Measurements from ENCODE around the gene SLC35B2.

The SLC35B2 gene

DNA sequence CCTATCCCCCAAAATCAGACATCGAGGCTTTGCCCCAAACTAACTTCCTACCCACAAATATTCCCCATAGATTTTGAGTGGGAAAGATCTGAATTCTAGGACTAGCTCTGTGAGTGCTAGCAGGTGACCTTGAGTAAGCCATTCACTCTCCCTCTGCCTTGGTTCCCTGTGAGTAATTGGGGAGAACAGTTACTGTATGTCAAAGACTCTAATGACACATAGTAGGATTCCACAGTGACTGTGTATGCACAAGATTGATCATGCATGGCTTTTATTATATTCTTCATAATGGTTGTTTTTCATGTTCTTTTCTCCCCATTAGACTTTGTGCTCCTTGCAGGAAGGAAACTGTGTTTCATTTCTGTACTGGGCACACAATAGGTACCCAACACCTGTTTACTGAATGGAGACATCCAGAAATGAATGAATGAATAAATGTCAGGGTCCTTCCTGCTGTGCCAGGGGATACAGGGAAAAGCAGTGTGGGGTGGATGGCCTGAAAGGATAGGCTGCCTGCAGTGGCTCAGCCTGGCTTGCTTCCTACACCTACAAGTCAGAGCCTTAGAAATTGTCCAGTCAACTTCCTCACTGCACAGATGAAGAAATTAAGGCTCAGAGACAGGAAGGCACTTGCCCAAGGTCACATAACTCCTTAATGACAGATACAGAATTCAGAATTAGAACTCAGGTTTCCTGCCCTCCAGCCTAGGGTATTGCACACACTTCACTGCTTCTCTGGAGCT is 12.0 kb upstream of the SLC35B2 start:
- no peak for DNase-seq (ENCODE audit: low read depth in 3 of 3, low spot score in 1 of 3)

DNA sequence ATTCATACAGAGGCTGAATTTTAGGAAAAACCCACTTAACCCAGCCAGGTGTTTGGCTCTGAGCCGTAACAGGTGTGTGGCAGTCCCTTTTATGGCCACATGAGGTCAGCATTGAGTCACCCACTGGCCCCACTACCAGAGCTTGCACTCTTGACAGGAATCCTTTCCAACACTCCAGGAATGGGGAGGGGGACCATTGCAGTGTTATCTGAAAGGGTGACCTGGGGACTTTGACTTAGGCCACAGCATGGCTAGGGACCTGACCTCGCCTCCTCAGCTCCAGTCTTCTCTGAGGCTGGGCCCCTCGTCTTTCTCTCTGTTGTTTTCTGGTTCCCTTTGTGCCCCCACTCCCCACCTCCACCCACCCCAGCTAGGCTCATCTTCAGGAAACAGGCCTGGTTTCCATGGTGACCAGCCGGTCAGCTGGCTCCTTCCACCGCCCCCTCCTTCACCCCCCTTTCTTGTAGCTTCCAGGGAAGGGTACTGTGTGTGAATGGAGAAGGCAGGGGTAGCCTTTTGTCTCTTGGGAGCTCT is 10.8 kb upstream of the SLC35B2 start:
- DNase-seq (ENCODE audit: low read depth in 3 of 3, low spot score in 1 of 3) = peak in 1 of 3 donors; percentile 49

DNA sequence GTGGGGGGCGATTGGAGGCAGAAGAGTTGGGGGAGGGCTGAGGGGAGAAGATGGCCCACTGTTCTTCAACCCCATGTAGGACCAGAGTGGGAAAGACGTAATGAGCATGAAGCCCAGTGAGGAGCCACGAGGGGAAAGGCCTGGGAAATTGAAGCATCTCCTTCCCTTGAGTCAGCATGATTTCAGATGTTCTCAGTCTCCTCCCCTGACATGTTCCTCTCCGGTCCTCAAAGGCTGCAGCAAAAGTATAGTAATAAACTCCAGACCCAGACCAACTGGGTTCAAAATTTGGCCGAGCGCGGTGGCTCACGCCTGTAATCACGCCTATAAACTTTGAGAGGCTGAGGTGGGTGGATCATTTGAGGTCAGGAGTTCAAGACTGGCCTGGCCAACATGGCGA is 9.9 kb upstream of the SLC35B2 start:
- no peak for DNase-seq (ENCODE audit: low read depth in 3 of 3, low spot score in 1 of 3)

DNA sequence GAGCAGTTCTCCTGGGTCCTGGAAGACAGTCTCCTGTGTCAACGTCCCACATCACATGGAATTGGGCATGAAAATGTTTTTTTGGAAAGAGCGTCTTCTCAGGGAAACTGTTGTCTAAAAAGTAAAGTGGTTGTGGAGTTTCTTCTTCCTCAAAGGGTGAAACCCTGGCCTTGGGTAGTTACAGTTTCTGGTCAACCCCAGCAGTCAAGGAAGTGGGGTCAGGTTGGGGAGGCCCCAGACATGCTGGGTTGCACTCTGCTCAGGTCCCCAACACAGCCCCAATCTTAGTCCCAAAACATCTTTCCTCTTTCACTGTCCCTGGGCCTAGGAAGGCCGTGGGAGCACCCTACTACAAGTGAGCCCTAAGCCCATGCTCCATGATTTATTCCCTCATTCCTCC is 9.0 kb upstream of the SLC35B2 start:
- no peak for DNase-seq (ENCODE audit: low read depth in 3 of 3, low spot score in 1 of 3)

DNA sequence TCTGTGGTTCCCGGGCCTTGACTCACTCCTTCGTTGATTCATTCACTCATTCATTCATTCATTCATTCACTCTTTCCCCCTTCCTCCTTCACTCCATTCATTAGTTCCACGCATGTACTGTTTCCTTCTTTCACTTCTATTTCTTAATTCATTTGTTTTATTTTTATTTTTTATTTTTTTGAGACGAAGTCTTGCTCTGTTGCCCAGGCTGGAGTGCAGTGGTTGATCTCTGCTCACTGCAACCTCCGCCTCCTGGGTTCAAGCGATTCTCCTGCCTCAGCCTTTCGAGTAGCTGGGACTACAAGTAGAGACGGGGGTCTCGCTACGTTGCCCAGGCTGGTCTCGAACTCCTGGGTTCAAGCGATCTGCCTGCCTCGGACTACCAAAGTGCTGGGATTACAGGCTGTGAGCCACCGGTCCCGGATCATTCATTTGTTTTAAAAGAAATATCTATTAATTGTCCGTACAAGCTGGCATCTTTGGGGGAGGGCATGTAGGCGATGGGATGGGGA is 8.4 kb upstream of the SLC35B2 start:
- DNase-seq (ENCODE audit: low read depth in 3 of 3, low spot score in 1 of 3) = no peak

DNA sequence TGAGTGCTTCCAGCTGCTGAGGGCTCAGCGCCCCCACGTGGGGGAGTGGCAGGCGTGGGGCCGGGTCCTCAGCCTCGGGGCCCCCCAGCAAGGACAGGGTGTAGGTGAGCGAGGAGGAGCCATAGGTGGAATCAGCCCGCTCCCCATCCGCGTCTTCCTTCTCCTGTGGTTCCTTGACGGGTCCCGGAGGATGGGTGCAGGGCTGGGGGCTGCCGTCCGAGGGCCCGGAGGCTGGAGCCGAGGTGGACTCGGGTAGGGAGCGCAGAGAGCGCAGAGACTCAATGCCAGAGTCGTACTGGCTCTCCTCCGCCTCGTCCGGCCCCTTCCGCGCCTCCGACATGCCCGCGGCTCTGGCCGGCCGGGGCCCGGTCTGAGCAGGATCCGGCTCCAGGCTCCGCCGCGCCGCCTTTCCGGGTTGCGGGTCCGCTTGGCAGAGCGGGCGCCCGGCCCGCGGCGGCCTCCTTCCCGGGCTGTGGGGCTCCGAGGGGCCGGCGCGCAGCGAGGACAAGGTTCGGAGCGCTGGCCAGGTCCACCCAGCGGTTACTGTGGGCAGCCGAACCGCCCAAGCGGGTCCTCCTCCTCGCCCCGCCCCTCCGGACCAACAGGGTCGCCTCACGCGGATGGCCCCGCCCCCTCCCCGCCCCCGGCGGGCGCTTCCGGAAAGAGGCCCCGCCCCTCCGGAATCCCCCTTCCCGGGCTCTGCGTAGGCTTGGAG is 7.8 kb upstream of the SLC35B2 start, which contains the start of gene NFKBIE:
NFKBIE (minus strand) TSS at position 545 of the 715 bp plus-strand sequence; CDS start at position 340, 205 bp downstream.
- peak; percentile 88 to 99 (median 93) for DNase-seq (ENCODE audit: low read depth in 3 of 3, low spot score in 1 of 3)

DNA sequence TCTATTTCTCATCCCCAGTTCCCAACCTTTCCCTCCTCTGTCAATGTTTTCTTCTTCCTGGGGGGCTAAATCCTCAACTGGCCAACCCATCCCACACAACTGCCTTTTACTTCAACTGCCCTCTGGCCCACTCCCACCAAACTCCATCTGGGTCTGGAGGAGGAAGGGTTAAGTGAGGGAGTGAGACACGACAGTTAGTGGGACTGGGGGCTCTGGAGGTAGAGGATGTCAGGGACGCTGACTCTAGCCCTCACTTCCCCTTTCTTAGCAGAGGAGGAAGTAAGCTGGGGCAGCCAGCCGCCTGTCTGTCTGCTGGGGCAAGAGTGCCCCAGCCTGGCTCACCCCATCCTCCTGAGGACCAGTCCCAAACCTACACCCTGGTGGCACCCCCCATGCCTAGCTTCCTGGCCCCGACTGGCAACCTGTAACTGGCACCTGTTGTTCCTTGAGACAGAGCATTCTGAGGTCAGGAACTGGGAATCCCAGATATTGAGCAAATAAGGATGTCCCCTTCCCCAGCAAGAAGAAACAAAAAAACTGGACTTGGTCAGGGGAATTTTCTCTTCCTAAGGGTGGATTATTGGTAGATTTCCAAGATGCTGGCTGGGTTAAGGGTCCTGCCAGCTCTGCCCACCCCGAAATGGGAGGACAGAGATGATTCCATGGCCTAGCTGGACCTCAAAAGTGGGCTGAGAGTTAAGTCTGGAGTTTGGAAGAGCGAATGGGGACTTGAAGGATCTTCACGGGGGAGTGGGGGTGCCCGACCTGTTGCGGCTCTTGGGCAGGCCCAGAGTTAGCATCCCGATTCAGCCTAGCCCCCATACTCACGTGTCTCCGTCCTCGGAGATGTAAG is 7.1 kb upstream of the SLC35B2 start:
- DNase-seq (ENCODE audit: low read depth in 3 of 3, low spot score in 1 of 3) = no peak

DNA sequence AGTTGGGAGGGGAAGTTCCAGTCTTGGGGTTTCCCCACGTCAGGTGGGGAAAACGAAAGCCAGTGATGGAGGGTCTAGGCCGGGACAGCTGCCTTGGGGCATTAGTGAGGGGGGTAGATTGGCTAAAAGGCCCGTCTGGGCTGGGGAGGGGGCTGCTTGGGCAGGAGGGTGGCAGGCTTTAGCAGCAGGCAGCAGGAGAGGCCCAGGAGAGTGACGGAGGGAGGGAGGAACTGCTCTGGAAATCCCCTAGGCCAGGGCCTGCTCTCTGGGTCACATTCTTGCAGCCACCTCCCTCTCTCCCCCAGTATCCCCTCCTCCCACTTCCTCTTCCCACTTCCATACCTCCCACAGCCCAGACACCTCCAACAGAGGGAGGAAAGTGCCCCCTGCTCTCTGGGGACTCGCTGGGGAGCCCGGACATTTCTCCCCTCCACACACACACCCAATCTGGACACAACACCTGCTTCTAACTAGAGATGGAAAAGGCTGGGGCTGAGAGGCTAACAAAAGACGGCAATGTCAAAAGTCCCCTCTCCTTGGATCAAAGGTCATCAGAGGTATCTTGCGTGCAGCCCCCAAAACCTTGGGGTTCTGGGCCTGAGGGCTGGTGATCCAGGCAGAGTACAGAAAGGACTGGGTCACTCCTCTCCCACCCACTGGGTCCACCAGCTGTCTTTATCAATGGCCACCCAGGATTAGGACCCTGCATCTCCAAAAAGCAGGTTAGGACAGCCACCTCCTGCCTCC is 6.2 kb upstream of the SLC35B2 start:
- DNase-seq (ENCODE audit: low read depth in 3 of 3, low spot score in 1 of 3) = no peak

DNA sequence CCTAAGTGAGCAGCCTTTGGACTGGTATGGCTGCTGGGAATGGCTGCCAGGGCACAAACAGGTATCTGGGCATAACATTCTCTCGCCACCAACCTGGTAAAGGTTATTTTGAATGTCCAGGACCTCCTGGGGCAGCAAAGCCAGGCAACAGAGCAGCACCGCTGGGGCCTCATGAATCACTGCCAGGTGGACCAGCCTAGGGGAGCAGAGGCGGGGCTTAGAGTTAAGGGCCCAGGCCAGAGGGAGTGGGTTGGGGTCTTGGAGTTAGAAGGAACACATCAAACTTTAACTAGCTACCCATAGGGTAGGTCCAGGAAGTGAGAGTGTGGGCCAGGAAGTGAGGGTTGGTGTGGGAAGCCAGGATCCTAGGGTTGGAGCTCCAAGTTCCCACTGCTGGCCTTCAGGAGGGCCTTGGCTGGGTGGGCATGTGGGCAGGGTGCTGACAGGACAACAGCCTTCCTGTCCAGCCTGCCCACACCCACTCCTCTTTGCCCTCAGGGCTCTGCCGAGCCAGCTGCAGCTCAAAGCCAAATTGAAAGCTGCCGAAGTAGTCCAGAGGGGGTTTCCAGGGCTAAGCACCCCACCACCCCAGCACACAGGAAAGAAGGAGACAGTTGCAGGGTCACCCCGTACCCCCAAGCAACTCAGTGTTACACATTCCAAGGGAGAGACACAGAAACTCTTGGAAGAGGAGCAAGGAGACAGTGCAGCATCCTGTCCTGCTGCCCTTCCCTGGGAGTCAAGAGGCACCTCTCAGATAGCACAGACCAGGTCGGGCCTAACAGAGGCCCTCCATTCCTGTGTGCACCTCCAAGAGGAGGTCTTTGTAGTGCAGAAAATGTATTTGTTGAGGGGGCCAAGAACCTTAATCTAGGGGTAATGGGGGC is 5.4 kb upstream of the SLC35B2 start:
- DNase-seq (ENCODE audit: low read depth in 3 of 3, low spot score in 1 of 3) = no peak

DNA sequence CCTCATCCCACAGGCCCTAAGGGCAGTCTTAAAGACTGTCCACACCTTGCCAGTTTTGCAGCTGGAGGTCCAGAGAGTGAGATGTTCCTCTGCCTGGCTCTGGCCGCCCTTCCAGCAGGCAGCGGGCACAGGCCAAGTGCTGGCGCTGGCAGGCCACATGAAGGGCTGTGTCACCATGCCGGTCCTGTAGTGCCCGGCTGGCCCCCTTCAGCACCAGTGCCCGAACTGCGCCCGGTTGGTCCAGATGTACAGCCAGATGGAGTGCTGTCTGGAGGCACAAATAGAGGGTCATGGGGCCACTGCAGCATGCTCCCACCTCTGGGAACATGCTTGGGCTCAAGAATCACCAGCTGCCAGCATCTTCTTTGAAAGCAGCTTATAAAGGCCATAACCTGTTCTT is 4.3 kb upstream of the SLC35B2 start:
- no peak for DNase-seq (ENCODE audit: low read depth in 3 of 3, low spot score in 1 of 3)

DNA sequence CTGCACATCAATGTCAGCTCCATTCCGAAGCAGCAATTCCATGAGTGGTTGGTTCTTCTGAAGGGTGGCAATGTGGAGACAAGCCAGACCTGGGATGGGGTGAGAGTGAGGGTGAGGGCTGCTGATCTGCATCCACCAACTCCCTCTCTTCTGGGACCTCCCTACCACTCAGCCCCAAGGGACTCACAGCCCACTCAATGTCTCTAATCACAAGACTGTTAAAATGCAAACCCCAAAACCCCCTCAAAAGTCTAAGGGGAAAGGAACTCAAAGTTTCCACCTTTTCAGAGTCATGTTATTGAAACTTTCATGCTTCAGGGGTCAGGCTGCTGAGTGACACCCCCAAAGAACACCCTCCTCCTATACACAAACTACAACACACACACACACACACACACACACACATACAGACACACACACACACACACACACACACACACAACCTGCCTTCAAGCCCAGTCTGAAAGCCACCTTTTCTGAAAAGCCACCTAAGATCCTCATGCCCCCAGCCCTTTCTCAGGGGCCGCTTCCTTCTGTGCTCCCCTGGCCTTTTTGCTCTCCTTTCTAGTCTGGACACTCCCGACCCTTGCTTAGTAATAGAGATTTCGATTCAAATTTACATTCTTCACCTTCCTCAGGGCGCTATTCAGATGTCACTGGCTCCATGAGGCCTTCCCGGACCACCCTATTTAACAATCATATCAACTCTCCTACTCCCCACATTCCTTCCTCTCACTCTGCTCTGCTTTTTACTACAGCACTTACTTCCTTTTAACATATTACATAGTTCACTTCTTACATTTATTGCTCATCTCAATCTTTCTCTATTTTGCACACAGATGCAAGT is 3.3 kb upstream of the SLC35B2 start:
- no peak for DNase-seq (ENCODE audit: low read depth in 3 of 3, low spot score in 1 of 3)

DNA sequence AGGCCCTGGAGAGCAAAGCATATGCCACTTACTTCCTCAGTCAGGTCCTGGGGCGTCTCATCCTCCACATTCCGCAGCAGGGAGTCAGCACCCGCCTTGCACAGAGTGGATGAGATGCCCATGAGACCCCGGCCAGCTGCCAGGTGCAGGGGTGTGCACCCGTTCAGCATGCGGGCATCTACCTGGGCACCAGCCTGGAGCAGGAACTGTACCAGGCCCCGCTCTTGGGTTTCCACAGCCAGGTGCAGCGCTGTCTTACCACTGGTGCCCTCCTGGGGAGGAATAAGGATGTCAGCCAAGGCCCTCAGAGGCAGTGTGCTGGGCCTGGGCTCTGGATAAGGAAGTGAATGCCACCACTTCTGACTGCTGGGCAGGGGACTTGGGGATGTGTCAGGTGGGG is 2.7 kb upstream of the SLC35B2 start:
- DNase-seq (ENCODE audit: low read depth in 3 of 3, low spot score in 1 of 3) = no peak

DNA sequence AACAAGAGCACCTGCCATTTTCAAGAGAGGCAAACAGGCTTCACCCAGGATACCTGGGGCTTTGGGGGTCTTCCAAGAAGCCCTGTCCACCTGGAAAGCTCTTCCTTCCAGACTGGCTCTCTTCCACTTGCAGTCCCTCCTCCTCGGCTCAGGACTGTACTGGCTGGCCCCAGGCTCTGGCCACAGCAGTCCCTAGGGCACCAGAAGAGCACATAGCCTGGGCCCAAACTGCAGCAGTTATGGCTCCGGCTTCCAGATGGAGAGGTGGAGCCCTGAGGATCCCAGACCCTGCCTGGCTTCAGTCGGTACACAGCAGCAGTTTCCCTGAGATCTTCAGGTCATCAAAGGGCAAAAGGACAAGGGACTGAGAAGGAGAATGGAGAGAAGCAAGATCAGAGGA is 1.6 kb upstream of the SLC35B2 start:
- no peak for DNase-seq (ENCODE audit: low read depth in 3 of 3, low spot score in 1 of 3)

DNA sequence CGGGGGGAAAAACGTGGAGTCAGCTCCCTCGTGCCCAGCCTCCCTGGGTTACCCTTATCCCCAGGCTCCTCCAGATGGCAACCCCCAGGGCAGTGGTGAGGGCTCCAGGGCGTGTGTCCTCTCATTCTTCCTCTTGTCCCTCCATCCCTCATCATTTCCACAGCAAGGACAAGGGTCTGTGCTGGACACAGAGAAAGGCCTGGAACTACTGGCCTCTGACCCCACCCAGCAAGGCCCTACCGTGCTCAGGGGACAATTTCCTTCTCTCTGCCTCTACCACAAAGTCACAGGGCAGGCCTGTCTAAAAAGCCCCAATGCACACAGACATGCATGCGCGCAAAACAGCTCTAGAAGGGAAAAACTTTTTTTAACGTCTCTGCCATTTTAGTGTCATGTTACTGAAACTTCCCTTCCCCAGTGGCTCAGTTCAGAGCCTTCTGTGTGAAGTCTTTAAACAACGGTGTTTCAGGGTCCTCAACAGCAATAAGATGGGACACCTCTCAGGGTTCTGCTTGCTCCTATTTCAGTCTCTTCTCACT is 1.1 kb upstream of the SLC35B2 start:
- DNase-seq (ENCODE audit: low read depth in 3 of 3, low spot score in 1 of 3) = no peak

DNA sequence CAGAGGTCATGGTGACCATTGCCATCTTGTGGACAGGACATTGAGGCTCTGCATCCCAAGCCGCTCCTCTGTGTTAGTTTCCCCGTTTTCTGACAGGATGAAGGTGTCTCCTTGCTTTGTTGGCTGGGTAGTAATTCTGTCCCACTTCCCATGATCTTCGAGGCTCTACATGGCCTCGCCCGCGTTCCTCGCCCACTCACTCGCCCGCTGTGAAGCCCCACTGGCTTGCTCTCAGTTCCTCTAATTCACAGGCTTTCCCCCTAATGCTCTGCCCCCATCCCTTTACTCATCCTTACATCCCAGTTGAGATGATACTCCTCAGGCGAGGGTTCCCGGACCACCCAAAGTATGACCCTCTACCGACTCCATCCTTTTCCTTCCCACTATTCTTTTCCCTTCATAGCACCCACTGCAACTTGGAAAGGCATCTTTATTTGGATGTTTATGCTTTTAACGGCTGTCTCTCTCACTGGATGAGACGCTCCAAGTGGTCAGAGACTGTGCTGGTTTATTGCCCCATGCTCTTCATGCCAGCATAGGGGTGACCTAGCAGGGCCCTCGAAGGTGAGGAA is 511 bp upstream of the SLC35B2 start:
- DNase-seq (ENCODE audit: low read depth in 3 of 3, low spot score in 1 of 3) = no peak

DNA sequence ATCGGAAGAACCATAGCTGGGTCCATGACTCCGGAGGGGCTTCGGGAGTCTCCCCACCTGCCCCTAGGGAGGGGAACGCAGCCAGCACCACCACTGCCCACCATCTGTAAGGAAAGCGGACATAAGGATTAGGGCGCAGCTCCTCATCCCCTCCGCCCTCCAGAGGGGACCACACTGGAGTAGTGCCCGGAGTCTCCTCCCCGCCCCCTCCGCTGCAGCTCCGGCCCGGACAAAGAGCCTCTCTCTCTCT is 628 bp downstream of the SLC35B2 start:
- no peak for DNase-seq (ENCODE audit: low read depth in 3 of 3, low spot score in 1 of 3)

DNA sequence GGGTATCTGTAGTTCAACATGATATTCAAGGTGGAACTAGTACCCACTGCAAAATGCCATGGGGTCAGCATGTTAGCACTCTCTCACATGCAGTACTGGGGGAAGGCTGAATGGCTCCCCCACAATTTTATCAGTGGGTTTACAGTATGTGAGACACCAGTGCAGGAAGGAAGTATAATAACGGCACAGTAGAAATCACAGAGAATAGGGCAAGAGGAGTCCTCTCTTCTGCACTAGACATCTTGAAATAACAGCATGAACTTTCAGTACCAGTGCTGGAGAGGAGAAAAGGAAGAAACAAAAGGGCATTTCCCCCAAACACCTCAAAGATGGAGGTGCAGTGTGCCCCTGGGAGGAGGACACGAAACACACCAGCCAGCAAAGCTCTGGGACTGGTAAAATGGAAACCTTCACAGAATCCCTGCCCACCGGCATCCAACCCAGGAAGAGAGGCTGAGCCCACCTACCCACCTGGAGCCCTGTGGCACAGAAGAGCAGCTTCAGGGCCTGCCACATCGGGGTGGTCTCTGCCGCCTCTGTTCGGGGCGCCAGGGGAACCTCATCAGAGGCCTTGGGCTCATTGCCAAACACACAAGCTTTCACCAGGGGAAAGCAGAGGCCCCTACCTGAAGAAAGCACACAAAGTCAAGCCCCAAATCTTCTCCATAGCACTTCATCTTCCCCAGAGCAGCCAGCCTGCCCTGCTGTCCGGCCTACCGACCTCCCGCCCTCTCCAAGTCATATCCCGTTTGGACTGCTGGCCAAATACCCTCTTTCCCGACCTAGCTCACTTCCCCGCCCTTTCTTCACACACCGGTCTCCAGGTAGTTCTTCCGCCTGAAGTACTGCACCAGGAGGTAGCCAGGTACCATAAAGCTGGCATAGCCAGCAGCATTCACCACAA is 1.2 kb downstream of the SLC35B2 start:
- no peak for DNase-seq (ENCODE audit: low read depth in 3 of 3, low spot score in 1 of 3)
